NB4 (cell line): Measurements from ENCODE around the gene RNF126.

ENCODE experiments used
- CTCF ChIP-seq: IDR thresholded peaks from one replicate; pipeline ENCODE4 v1.5.1; 2012; ENCODE audit warnings: low read depth, low read length
- MYC ChIP-seq: IDR thresholded peaks from 2 replicates; pipeline ENCODE4 v1.6.1; 2011; ENCODE audit warnings: low read depth, low read length
- POLR2A ChIP-seq: IDR thresholded peaks from 2 replicates; pipeline ENCODE4 v1.6.1; 2011; ENCODE audit warnings: mild to moderate bottlenecking; ENCODE audit not compliant: insufficient read length; ENCODE audit errors: extremely low read depth
- TF ChIP-seq, protein P1 (sequence below): IDR thresholded peaks from 2 replicates; pipeline ENCODE4 v1.6.1; 2011; ENCODE audit warnings: low read depth, low read length

GRCh38 chr19:642767-643727 lies 20.0 kb downstream of the RNF126 start:
- TF ChIP-seq CTCF, result no peak
- no peak for TF ChIP-seq POLR2A
- TF ChIP-seq, protein P1, sequence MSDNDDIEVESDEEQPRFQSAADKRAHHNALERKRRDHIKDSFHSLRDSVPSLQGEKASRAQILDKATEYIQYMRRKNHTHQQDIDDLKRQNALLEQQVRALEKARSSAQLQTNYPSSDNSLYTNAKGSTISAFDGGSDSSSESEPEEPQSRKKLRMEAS, result no peak
- no peak for TF ChIP-seq MYC
